ENCODE results near the gene YTHDF1. TPM values are rescaled to one million over a fixed set of nuclear protein-coding genes. Genes with fewer than 3 reads are reported as not detected.

The YTHDF1 gene
- total and polyA plus RNA-seq, 2 of the 8 experiments (the other 6 are each of a cell fraction or from before 2014, with no cell fraction given): 32.8 to 66.0 TPM

GRCh38 chr20:63242736-63243135, 26.8 kb upstream of the YTHDF1 start:
- POLR2A ChIA-PET (ENCODE audit: partially characterized antibody): no interaction called here
- H2BK15ac ChIP-seq (ENCODE audit: low read length): no peak overlapping the region
- no peak overlapping the region for H2BK5ac ChIP-seq (ENCODE audit: low read depth, low read length)
- H3K4me2 ChIP-seq (ENCODE audit: insufficient read depth in 1 of 2, low read depth in 2 of 2, low read length in 2 of 2): no peak overlapping the region
- H3K79me2 ChIP-seq (ENCODE audit: control insufficient read depth in 1 of 2, insufficient read depth in 2 of 2, low read length in 2 of 2): no peaks in the 10 kb centered on the region
- no peak for DNase-seq (ENCODE audit: low read depth in 1 of 2, low spot score in 2 of 2)
- no peak overlapping the region for H3K4me3 ChIP-seq (ENCODE audit: extremely low read depth in 1 of 4, insufficient read depth in 2 of 4, low read depth in 3 of 4, low read length in 4 of 4)
- H3K27ac ChIP-seq (ENCODE audit: low read depth, low read length): no peak overlapping the region
- no peaks in the 10 kb centered on the region; a peak in 2 of 7 replicates for H3K27me3 ChIP-seq (replicated peaks in 1 of 4; ENCODE audit: control insufficient read depth in 3 of 4, extremely low read depth in 1 of 4, insufficient read depth in 3 of 4, low read length in 3 of 4)
- no peak overlapping the region; the same call in 1 of the 2 replicates for H4K8ac ChIP-seq (ENCODE audit: extremely low read depth, insufficient read depth, low read length)
- no peaks in the 10 kb centered on the region for H4K20me1 ChIP-seq (replicated peaks in 1 of 2; ENCODE audit: control insufficient read depth in 1 of 2, insufficient read depth in 2 of 2, low read length in 2 of 2)
- no peak overlapping the region for H2AFZ ChIP-seq (ENCODE audit: low read length)
- TF ChIP-seq RNF2 (IDR thresholded peaks at IDR 0.05; ENCODE audit: borderline replicate concordance, low read depth, low read length, missing control alignments, poor library complexity, severe bottlenecking): no peak
- TF ChIP-seq EP300 (IDR thresholded peaks at IDR 0.05; ENCODE audit: borderline replicate concordance in 1 of 2, low read depth in 2 of 2, low read length in 2 of 2): no peak
- no peak for TF ChIP-seq CTBP2 (IDR thresholded peaks at IDR 0.05; ENCODE audit: borderline replicate concordance, insufficient read depth, insufficient read length, low read length)
- no peak for TF ChIP-seq POU5F1 (IDR thresholded peaks at IDR 0.05; ENCODE audit: low read depth, low read length)
- no peak for TF ChIP-seq SP4 (IDR thresholded peaks at IDR 0.05; ENCODE audit: low read length)
- no peak for TF ChIP-seq JUN (IDR thresholded peaks at IDR 0.05; ENCODE audit: low read depth, low read length)
- no peak for TF ChIP-seq SIX5 (IDR thresholded peaks at IDR 0.05; ENCODE audit: low read depth, low read length)
- TF ChIP-seq ATF3 (IDR thresholded peaks at IDR 0.05; ENCODE audit: insufficient read depth, low read depth, low read length): no peak
- no peak for TF ChIP-seq GABPA (IDR thresholded peaks at IDR 0.05; ENCODE audit: borderline replicate concordance, insufficient read depth, low read length)
- no peak for TF ChIP-seq ZNF274 (IDR thresholded peaks at IDR 0.05; ENCODE audit: borderline replicate concordance, extremely low read depth, low read length)
- TF ChIP-seq EGR1 (IDR thresholded peaks at IDR 0.05; ENCODE audit: borderline replicate concordance, low read depth, low read length): no peak
- TF ChIP-seq TAF1 (IDR thresholded peaks at IDR 0.05; ENCODE audit: low read depth, low read length): no peak
- TF ChIP-seq POLR2A (IDR thresholded peaks at IDR 0.05; ENCODE audit: control extremely low read depth in 1 of 2, low read depth in 2 of 2, low read length in 2 of 2): no peak
- H4K91ac ChIP-seq (replicated peaks; ENCODE audit: insufficient read length, low read length): no peak overlapping the region
- no peak for FAIRE-seq
- H3K18ac ChIP-seq (ENCODE audit: extremely low read depth, low read length): no peak overlapping the region
- CTCF ChIA-PET (ENCODE audit: partially characterized antibody): interaction anchor here (0.9 to 10.9 kb wide), 8 partner anchors 8 to 48 kb away, joined by 3 to 199 read pairs (median 6); no protein-coding TSS in a partner anchor
- no peak overlapping the region for H3K56ac ChIP-seq (replicated peaks; ENCODE audit: insufficient read length, low read depth, low read length)
- no peak overlapping the region for H3K23ac ChIP-seq (ENCODE audit: insufficient read length)
- H3K9ac ChIP-seq (replicated peaks in 1 of 4; ENCODE audit: extremely low read depth in 1 of 4, low read depth in 3 of 4, low read length in 3 of 4): no peak overlapping the region
- H3K36me3 ChIP-seq (ENCODE audit: control insufficient read depth in 2 of 4, insufficient read depth in 4 of 4, low read length in 3 of 4): no peaks in the 10 kb centered on the region
- H3K4me1 ChIP-seq (replicated peaks in 1 of 4; ENCODE audit: control insufficient read depth in 3 of 4, insufficient read depth in 4 of 4, low read length in 3 of 4): peaks cover 0 to 14% (median 11%) of the 10 kb centered on the region in 4 experiments; a peak in 4 of 7 replicates
- no peak overlapping the region for H2BK120ac ChIP-seq (replicated peaks; ENCODE audit: low read depth, low read length)
- H2AK5ac ChIP-seq (ENCODE audit: low read depth, low read length): no peak overlapping the region
- no peaks in the 10 kb centered on the region for H3K79me1 ChIP-seq (ENCODE audit: low read depth, low read length)
- H3K14ac ChIP-seq (ENCODE audit: insufficient read length): no peak overlapping the region
- no peak overlapping the region for H4K5ac ChIP-seq (ENCODE audit: insufficient read length, low read depth, low read length)
- H3K4ac ChIP-seq (replicated peaks; ENCODE audit: insufficient read length, low read depth, low read length): no peak overlapping the region
- H3K23me2 ChIP-seq (ENCODE audit: low read depth, low read length): no peaks in the 10 kb centered on the region
- no peak overlapping the region for H2BK12ac ChIP-seq (ENCODE audit: low read depth, low read length)
- WGBS, 2 experiments (ENCODE audit: extremely low coverage in 1 of 2, insufficient coverage in 1 of 2, insufficient read length in 1 of 2, insufficient replicate concordance in 2 of 2, low coverage in 1 of 2, low lambda C conversion rate in 2 of 2, missing lambda C conversion rate in 1 of 2): 84% methylated on average over 6 of the region's 21 CpGs; no CpG with 5 or more reads in 1 of the 2 experiments
- H2BK20ac ChIP-seq (ENCODE audit: low read length): no peak overlapping the region
- H3K9me3 ChIP-seq (ENCODE audit: insufficient read depth in 2 of 2, low read depth in 1 of 2, low read length in 1 of 2): no peaks in the 10 kb centered on the region

All from H1 (cell line).